GM18507 (cell line): ENCODE measurements around the gene MAPK12.

Experiments
- DNase-seq: peaks from one replicate; pipeline ENCODE4 v3.0.0; 2011; ENCODE audit warnings: low read depth; ENCODE audit not compliant: insufficient read length; ENCODE audit errors: extremely low spot score
- FAIRE-seq: peaks from 2 replicates; lab custom pipeline; 2011; peaks lifted over from hg19 to GRCh38; lab: Jason Lieb, UNC

MAPK12 gene

DNA sequence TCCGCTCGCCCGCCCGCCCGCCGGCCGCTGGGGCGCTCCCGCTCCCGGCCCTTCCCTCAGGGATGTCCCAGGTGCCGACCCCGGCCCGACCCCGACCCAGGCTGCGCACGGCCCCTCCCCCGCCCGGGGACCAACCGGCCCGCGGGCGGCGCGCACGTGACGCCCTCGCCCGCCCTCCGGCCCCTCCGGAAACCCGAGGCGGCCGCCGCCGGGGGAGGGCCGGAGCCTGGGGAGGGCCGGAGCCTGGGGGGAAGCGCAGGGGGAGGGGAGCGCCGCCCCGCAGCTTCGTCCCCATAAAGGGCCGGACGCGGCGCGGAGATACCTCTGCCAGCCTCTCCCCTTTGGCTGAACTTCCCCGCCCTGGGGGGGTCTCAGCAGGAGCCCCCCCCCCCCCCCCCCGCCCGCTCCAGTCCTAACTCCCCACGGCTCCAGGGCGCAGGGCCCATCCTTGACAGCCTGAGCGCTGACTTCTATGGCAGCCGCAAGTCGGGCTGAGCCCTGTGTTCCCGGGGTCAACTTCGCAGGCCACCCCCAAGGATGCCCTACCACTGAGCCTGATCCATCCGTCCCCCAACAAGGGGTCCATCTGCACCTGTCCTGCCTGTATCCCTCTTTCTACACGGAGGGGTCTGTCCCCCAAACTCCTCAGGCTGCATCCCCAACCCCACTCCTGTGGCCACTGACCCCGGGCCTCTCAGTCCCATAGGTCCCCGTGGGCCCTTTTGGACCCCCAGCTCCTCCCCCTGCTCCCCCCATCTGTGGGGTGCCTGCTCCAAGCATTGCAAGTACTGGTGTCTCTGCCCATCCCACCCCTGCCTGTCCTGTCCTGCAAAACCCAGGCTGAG lies at the start of gene MAPK12:
Gene MAPK12 (minus strand): TSS at position 69 of the 845 bp plus-strand sequence. CDS start 174 bp downstream, outside the sequence.
- DNase-seq (peak; percentile 68), FAIRE-seq (no peak)

DNA sequence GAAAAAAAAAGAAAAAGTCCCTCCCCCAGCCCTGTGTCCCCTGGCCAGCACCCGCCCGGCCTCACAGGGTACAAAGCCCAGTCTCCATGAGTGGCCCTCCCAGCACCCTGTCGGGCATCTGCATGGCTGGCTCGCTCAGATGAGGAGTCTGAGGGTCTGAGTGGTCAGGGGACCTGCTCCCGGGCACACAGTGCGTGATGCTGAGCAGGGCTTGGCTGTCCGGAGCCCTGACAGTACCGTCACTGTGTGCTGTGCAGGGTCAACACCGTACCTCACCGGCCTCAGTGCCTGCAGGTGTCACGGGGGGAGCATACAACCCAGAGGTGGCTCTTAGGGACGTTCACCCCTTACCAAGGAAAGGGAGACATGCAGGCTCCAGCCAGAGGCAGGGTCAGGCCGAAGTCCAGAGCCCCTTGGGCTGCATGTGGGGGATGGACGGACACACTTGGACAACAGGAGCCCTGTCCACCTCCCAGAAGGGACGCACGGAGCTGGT lies 49.5 kb upstream of the MAPK12 start:
- no peak for DNase-seq
- FAIRE-seq: no peak

DNA sequence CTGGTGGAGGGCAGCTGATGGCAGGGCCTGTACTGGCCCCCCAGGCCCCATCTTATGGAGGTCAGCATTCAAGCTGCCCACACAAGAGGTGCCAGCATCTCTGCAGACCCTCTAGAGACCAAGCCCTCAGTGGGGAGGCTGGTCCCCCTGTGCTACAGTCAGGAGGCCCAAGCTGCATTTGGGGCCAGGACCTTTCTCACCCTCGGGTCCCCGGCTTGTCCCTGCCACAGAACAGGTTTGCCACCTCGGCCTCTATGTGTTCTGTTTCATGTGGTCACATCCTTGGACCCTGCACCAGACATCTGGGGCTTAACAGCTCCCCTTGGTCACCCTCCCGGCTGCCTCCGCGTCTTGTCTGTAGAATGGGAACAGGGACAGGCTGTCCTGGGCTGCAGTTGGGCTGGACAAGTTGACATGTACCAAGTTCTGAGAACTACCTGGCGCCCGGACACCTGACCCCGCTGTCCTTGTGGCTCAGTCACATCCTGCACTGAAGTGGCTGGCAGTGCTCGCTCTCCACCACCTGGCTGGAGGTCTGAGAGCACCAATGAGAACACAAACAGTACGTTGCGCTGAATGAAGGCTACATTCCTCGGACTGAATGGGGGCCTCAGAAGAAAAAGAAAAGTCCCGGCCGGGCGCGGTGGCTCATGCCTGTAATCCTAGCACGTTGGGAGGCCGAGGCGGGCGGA lies 48.7 kb upstream of the MAPK12 start:
- DNase-seq (no peak), FAIRE-seq (no peak)

DNA sequence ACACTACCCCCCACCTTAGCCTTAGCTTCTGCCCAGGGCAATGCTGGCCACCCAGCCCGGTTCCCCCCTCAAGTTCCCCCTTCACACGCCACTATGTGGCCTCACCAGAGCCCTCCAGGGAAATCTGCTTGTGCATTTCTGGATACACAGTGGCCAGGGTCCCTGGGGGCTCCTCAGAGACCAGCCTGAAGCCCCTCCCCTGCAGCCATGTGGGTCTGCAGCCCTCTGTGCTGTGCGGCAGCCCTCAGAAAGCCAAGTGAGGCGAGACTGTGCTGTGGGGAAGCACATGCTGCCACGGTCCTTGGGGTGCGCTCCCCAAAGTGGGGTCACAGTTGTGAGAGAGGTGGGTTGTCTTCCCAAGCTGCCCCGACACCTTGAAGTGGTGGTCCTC lies 48.1 kb upstream of the MAPK12 start:
- DNase-seq (no peak), FAIRE-seq (no peak)

DNA sequence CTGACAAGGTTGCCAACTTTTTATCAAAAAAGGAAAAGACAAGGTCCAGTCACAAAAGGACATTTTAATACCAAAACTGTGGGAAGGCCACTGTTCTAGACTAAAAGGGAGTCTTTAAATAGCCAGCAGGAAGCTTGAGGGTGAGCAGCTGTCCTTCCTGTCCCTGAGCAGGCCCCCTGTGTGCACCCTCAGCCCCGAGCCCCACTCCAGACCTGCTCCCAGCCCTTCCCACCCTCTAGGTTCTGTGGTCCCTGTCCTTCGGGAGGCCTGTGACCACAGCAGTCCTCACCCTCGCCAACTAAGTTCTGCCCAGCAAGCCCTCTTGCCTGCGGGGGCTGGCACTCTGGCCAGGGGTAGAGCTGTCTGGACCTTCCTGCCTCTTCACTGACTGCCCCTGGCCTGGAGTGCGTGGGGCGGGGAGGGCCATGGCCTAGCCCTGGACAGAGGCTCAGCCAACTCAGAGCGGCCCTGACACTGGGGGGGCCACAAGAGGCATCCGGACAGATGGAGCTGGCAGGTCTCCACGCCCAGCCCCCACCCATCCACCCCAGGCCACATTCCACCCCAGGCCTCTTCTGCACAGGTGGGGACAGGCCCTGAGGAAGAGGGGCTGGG lies 47.6 kb upstream of the MAPK12 start:
- no peak for DNase-seq
- no peak for FAIRE-seq

DNA sequence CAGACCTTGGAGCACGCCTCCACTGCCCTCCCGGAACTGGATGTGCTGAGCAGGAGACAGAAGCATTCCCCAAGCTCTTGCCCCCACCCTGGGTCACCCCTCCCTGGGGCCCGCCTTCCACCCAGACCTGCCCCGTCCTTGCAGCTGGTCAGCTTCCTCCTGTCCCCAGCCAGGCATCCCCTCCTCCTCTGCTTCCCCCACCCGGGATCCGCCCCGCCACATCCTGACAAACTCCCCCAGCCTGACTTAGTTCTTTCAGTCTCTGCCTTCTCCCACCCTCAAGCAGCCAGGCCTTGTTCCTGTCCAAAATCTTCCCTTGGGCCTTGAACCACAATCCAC lies 47.1 kb upstream of the MAPK12 start:
- FAIRE-seq: no peak
- no peak for DNase-seq

DNA sequence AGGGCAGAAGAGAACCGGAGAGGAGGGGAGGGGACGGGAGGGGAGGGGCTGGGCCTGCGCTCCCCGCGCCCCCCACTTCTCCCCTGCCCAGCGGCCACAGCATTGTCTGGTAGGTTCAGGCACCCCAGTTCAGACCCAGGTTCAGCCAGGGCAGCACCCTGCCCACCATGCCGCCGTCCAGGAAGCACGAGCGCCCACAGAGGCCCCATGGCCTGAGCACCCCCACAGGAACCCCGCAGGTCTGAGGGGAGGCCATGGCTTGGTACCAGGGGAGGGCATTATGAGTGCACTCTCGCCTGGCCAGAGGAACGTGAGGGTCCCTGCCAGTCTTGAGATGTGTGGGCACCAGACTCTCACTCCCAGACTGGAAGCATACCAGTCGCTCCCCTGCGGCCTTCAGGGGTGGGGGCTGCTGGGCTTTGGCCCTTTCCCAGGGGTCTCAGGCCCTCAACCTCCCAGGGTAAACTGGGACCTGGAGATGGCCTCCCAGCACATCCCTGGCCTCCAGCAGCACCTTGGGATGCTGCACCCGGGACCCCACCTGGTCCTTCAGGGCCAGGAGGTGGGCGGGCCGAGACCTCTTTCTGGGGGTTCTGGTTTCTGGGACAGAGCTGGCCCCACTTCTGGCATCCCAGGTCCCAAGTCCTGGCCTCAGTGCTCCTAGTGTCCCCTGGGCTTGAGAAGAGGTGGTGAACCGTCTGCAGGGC lies 46.6 kb upstream of the MAPK12 start:
- FAIRE-seq: no peak
- DNase-seq: no peak

DNA sequence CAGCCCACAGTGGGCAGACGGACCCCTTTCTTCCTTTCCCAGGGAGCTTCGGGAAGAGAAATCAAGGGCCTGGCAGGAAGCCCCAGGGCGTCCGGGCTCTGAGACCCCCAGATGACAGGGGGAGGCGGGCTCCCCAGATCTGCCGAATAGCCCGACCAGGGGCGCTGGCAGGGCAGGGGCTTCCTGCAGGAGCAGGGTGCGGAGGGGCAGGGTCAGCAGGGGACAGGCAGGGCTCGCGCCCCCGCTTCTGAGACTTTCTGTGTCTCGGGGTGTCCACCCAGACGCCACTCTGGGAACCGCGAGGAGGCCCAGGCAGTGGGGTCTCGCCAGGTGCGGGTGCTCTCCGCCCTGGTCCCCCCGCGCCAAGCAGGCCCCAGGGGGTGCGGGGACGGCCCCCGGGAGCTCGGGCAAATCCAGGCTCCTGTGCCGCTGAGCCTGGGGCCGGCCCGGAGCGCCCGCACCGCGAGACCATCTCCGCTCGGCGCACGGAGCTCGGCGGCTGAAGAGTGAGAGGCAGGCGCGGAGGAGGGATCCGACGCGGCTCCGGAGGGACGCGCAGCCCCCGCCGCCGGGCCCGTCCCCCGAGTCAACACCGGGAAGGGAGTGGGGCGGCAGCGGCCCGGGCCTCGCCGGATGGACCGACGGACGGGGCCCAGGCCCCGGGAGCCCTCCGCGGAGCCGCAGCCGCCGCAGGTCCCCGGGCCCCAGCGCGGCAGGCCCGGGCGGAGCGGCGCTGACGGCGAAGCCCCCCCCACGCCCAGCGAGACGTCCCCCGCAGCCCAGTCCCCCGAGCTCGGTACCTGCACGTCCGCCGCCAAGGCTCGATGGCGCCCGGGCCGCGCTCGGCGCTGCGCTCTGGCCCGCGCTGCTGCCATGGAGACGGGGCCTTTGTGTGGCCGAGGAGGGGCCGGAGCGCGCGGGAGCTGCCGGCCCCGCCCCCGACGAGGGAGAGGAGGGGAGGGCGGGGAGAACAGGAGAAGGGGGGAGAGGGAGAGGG lies 45.6 kb upstream of the MAPK12 start, which contains the start of gene PLXNB2:
Gene PLXNB2 (minus strand): TSS at position 894 of the 997 bp plus-strand sequence. CDS start 17,062 bp downstream, outside the sequence.
- FAIRE-seq: peak; percentile 84
- DNase-seq: peak; percentile 73

DNA sequence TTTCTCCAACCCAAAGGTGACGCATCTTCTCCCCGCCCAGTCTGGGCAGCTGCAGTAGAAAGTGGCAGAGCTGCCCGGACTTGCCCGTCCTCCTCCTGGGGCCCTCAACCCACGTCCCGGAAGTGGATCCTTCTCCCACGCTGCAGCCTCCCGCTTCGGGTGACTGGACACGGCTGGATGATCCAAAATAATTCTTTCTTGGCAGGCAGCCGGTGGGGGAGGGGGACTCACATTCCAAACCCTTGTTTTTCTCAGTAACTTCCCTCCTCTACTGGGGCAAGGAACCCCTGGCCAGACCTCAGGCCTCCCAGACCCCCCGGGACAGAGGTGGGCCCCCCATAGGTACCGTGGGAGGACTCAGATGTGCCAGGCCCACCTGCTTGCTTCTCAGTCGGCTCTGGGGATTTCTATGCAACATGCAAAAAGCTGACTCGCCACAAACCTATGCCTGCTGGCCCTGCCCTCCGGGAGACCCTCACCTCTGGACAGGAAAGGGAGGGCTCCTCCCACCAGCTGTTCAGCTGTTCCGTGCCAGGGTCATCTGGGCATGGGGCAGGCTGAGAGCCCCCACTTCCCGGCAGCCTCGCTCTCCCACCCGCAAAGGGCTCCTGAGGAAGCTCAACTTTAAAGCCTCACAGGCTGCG lies 44.6 kb upstream of the MAPK12 start:
- DNase-seq (no peak), FAIRE-seq (peak; percentile 78)

DNA sequence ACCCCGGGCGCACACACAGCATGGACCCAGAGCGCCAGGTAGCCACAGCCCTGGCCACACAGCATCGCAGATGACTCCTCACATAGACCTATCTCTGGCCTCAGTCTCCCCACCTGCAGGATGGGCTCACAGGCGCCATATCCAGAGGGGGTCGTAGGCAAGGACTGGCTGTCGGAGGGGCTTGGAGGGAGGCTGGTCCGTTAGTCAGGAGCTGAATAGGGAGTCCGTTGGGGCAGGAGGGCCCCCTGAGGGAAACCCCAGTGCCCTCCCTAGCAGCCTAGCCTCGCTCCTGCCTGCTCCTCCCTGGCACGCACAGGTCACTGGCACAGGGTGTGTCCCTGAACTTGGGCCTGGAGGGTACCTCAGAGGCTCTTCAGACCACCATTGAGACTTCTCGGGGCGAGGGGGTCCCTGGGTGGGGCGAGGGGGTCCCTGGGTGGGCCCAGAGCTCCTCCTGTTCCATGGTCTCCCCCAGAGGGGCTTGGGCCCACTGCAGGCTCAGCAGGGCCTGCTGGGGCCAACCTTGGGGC lies 44.0 kb upstream of the MAPK12 start:
- DNase-seq (no peak), FAIRE-seq (no peak)

DNA sequence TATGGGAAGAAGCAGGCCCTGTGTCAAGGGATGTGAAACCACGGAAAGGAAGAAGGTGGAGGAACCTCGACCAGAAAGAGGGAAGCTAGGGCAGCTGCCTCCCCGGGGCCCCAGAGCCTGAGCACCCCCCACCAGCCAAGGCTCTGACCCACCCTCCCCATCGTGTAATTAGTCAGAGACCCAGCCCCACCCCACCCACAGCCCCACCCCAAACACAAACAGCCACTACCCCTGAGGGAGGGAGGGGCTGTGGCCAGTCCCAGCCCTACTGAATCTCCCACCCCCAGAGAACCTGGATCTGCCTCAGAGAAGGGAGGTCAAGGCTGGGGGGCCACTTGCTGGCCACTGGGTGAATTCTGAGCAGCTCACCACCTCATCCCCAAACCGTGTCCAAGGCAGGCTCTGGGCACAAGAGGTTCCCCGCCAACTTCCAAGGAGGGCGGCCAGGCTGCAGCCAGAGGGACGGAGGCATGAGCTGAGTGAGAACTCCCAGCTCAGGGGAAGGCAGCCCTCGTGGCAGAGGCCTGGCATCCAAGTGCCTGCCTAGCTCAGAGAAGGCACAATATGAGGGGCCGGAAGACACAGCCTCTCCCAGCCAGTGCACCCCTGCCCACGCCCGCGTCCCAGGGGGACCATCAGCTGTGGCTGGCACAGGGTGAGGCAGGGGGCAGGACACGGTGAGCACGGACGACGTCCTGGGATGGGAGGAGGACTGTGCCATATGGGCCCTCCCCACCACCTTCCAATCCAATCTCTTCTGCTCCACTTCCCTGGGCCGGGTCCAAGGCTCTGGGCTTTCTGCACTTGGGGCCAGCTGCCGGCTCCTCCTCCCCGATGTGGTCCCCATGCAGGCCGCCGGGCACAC lies 43.3 kb upstream of the MAPK12 start:
- FAIRE-seq (no peak), DNase-seq (no peak)

DNA sequence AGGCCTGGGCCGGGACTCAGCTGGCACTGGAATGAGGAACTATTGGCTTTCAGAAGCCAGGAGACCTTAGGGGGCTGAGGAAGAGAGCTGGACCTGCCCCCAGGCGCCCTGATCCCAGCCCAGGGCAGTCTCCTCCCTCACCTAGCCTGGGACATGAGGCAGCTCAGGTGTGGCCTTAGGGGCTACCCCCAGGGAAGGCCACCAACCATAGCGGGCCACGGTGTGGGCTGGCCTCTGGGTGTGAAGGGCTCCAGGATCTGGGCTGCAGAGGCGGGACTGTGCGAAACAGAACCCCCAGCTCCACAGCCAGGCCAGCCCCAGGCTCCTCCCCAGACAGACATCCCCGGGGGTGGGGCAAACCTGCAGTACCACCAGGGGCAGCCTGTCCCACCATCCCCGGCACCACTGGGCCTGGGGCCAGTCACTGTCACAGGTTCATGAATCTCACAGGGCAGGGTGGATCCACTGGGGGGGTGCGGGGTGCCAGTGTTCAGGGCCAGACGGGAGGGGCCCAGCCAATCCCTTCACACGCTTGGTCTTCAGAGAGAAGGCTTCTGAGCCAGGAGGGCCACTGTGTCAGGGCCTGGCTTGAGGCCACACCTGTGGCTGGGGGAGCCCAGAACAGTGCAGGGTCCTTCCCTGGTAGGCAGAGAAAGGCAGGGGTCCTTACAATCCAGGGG lies 42.5 kb upstream of the MAPK12 start:
- FAIRE-seq (peak; percentile 44), DNase-seq (no peak)

DNA sequence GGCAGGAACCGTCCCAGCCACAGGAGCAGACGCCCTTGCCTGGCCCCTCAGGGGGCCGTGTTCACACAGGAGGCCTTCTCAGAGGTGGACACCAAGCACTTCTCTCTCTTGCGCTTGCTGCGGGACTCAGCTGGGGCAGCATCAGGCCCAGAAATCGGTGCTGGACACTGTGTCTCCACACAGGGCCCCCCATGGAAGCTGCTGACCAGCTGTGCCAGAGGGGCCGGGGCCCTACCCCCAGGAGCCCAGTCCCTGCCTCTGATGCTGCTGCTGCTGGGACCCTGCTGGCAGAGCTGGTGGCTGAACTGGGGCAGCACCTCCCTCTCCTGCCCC lies 42.0 kb upstream of the MAPK12 start:
- FAIRE-seq: no peak
- DNase-seq: no peak

DNA sequence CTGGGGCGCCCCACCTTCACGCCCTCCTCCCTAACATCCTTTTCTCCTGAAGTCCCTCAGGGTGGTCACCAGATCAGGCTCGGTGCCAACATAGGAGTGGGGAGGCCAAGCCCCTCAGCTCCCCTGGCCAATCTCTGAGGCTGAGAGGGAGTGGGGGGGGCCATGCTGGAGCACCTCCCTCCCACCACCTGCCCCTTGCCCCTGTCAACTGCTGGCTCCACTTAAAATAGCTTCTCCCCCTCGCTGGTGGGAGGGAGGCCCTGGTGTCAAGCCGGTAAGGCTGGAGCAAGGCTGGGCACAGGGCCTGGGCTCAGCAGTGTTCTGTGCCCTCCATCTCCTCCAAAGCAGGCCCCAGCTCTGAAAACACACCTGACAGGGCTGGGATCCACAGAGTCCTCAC lies 41.1 kb upstream of the MAPK12 start:
- FAIRE-seq (no peak), DNase-seq (no peak)

DNA sequence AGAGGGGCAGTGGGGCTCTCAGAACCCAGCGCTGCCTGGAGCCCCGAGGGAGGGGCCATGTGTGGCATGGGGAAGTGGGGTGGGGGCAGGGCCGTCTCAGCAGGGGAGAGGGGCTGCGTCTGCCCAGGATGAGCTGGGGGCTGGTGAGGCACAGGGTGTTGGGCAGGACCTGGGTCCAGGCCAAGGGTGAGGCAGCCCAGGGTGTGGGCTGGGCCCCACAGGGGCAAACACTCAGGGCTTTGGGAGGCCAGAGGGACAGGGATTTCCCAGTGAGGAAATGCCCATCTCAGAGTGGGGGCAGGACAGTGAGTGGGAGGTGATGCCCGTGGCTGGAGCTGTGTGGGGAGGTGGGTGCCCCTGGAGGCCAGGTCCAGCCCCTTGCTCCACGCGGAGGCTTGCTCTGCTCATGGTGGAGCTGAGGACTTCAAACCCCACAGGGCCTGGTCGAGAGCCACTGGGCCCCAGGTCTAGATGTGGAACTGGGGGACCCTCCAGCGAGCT lies 40.6 kb upstream of the MAPK12 start:
- no peak for FAIRE-seq
- DNase-seq: no peak

DNA sequence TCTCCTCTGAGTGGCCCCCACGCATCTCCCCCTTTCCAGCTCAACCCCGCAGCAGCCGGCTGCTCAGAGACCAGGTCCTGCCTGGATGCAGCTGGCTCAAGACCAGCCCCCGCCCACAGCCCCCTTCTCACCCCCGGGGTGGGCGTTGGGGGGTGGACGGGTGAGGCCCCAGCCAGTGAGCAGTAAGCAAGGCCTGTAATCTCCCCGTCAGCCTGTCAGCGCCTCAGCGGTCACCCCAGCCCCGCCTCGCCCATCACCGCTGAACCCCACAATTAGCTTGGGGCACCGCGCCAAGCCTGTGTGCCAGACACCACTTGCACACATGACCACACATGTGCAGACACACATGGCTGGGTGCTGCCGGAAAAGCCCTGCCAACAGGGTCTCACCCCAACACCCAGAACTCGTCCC lies 40.1 kb upstream of the MAPK12 start:
- FAIRE-seq: peak; percentile 59

More for the DNA sequence above, 40.1 kb upstream of the MAPK12 start:
- no peak for DNase-seq
